Measurements from ENCODE around the gene CLTCL1. TPM values are rescaled to one million over a fixed set of nuclear protein-coding genes. Genes with fewer than 3 reads are reported as not detected.

The CLTCL1 gene
- total and polyA plus RNA-seq, 3 donors from 2014 or later, result 46.6 to 107 (median 54.4) TPM

DNA sequence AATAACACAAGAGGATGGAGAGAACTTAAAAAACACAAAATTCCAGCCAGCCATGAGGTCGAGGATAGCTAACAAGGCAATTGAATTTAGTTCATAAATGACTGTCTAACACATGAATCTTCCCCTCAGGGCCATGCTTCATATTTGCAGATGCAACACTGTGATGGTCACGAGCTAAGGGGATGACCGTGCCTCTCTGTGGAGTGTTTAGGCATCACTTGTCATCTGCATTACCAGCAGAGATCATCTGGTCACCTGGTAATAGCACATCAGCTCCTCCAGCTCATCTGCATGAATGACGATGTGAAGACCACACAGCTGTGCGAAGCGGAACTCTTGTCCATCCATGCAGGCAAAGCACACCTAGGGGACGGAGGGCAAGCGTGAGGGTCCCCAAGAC lies 92.0 kb downstream of the CLTCL1 start:
- Histone ChIP-seq H3K4me1 (no peaks in the 10 kb centered on the region), H3K27me3 (no peaks in the 10 kb centered on the region), H3K36me3 (ENCODE audit: low read depth, missing control alignments) (no peaks in the 10 kb centered on the region), H3K9me3 (no peaks in the 10 kb centered on the region), H3K27ac (no peak overlapping the region), H3K4me3 (no peak overlapping the region)
- DNase-seq, result no peak
- TF ChIP-seq, protein P1, sequence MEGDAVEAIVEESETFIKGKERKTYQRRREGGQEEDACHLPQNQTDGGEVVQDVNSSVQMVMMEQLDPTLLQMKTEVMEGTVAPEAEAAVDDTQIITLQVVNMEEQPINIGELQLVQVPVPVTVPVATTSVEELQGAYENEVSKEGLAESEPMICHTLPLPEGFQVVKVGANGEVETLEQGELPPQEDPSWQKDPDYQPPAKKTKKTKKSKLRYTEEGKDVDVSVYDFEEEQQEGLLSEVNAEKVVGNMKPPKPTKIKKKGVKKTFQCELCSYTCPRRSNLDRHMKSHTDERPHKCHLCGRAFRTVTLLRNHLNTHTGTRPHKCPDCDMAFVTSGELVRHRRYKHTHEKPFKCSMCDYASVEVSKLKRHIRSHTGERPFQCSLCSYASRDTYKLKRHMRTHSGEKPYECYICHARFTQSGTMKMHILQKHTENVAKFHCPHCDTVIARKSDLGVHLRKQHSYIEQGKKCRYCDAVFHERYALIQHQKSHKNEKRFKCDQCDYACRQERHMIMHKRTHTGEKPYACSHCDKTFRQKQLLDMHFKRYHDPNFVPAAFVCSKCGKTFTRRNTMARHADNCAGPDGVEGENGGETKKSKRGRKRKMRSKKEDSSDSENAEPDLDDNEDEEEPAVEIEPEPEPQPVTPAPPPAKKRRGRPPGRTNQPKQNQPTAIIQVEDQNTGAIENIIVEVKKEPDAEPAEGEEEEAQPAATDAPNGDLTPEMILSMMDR (IDR thresholded peaks at IDR 0.05), result no peak
- no peak for TF ChIP-seq POLR2A (IDR thresholded peaks at IDR 0.05)
- intact Hi-C loops (cut with DNase I; ENCODE audit: low total_unique reads), result no loop called here
- WGBS, 2 donors, result 95 to 96% methylated on average over 8 of the region's 8 CpGs

DNA sequence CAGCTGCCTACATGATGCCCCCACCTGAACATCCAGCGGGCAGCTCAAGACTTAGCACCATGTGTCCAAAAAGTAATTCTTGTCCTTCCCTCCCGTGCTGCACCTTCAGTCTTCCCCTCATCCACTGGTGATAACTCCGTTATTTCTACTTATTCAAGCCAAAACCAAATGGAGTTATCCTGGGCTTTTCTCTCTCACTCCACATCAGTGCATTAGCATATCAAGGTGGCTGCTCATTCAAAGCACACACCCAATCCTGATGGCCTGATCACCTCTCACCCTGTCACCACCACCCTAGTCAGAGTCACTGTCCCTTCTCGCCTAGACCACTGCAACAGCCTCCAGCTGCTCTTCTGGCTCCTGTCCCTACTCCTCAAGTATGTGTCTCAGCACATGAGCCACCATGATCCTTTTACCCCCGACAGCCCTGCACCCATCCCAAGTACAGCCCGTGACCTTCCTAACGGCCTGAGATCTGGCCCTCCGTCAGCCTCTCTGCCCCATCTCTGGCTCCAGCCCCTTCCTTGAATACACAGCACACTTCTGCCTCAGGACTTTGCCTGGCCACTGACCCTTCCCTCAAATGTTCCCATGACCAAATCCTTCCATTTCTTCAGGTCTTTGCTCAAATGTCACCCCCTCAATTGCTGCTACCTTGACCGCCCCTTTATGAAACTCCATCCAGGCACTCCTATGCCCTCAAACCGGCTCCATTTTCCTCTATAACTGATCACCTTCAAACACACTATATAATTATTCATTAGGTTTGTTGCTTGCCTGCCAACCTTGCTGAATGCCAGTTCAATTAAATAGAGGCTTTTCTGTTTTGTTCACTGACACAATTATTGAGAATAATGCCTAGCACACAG lies 93.3 kb downstream of the CLTCL1 start:
- no peak for TF ChIP-seq POLR2A (IDR thresholded peaks at IDR 0.05)
- TF ChIP-seq, protein P1 (IDR thresholded peaks at IDR 0.05), result no peak
- H3K9me3 ChIP-seq, result no peaks in the 10 kb centered on the region
- no peaks in the 10 kb centered on the region for H3K36me3 ChIP-seq (ENCODE audit: low read depth, missing control alignments)
- no peak overlapping the region for H3K4me3 ChIP-seq
- intact Hi-C loops (cut with DNase I; ENCODE audit: low total_unique reads), result no loop called here
- 90 to 94% methylated on average over 10 of the region's 10 CpGs for WGBS, 2 donors
- H3K27me3 ChIP-seq, result no peaks in the 10 kb centered on the region
- H3K27ac ChIP-seq, result no peak overlapping the region
- H3K4me1 ChIP-seq, result no peaks in the 10 kb centered on the region
- no peak for DNase-seq

DNA sequence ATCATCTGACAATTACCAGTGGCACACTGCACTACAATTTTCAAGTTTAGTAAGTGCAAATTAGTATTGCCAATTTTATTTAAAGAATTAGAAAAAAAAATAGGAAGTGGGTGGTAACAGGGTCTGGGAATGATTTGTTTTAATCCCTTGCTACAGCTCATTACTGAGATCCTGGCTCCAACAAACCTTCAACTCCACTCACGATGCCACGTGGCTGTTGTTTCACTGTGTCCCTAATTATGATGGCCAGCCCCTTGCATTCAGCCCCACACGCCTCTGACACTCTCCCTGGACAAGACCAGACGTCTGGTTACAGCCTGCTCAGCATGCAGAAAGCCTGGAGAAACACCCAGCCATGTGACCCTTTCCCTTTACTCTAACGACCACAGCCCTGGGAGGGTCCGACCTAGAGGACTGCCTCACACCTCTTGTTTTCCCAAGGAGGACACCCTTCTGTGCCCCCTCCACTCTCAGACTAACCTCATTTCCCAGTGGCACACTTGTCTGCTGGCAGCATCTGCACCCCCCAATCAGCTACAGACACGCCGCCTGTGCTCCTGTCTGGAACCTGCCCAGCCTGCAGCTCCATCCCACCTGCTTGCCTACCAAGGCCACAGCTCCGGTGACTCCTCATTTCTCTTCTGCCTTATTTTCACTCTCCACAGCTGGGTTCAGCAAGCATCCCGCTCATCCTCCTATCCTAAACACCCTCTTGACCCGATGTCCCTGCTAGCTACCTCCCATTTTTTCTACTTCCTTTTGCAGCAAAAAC lies 94.5 kb downstream of the CLTCL1 start:
- DNase-seq, result no peak
- intact Hi-C loops (cut with DNase I; ENCODE audit: low total_unique reads), result no loop called here
- Histone ChIP-seq H3K36me3 (ENCODE audit: low read depth, missing control alignments) (no peaks in the 10 kb centered on the region), H3K27ac (no peak overlapping the region), H3K4me1 (no peaks in the 10 kb centered on the region), H3K27me3 (no peaks in the 10 kb centered on the region), H3K9me3 (no peaks in the 10 kb centered on the region), H3K4me3 (no peak overlapping the region)
- 72% methylated on average over 11 of the region's 11 CpGs for WGBS, 2 donors
- TF ChIP-seq, protein P1 (IDR thresholded peaks at IDR 0.05), result no peak
- no peak for TF ChIP-seq POLR2A (IDR thresholded peaks at IDR 0.05)

DNA sequence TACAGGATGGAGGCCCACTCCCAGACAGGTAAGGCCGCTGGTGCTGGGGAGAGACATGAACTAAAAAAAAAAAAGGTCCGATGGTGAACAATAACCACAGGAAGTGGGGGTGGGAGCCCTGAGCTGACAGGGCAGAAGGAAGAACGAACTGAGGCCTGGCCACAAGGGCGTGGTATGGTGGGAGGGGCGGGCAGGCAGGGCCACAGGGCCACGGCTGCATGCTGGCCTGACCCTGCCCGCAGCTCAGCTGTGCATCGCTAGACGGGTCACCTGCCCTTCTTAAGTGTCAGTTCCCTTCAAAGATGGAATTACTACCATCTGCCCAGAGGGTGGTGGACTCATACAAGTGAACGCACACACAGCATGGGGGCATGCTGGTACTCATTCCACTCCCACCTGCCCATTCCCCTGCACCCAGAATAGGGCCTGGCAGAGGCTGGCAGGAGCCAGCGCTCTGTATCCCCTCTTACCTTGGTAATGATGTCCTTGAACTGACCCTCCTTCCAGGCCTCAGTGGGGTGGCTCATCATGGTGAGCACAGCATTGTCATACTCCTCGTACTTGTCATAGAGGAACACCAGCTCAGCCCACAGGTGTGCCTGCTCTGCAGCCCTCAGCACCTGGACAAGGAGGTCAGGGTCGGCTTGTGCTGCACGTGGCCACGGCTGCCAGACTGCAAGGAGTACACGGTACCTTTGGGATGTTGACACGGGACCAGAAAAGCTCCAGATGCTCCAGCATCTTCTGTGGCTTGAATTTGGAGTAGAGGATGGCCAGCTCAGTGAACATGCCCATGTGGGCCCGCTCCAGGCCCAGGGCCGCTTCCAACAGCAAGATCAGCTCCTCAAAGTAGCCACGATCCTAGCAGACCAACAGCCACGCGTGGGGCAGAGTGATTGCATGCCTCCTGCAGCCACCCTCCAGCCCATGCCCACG lies 95.5 kb downstream of the CLTCL1 start:
- 87% methylated on average over 20 to 23 of the region's 23 CpGs for WGBS, 2 donors
- no peak for DNase-seq
- Histone ChIP-seq H3K4me3 (no peak overlapping the region), H3K9me3 (no peaks in the 10 kb centered on the region), H3K36me3 (ENCODE audit: low read depth, missing control alignments) (no peaks in the 10 kb centered on the region), H3K27ac (no peak overlapping the region), H3K27me3 (no peaks in the 10 kb centered on the region), H3K4me1 (no peaks in the 10 kb centered on the region)
- TF ChIP-seq, protein P1 (IDR thresholded peaks at IDR 0.05), result no peak
- TF ChIP-seq POLR2A (IDR thresholded peaks at IDR 0.05), result no peak
- intact Hi-C loops (cut with DNase I; ENCODE audit: low total_unique reads), result no loop called here

Measured in testis (tissue), 3 donors.